Articular chondrocyte of knee joint (primary cell): ENCODE measurements around the gene MAGEB10. TPM values are rescaled to one million over a fixed set of nuclear protein-coding genes. Genes with fewer than 3 reads are reported as not detected.

Experiments
- total RNA-seq: library from RNA; depleted of rRNA; stranded (reverse); fragments of >200 nt; gene quantifications from 2 replicates; pipeline ENCODE4 v1.2.3, GENCODE V29; 2012

Gene MAGEB10, protein sequence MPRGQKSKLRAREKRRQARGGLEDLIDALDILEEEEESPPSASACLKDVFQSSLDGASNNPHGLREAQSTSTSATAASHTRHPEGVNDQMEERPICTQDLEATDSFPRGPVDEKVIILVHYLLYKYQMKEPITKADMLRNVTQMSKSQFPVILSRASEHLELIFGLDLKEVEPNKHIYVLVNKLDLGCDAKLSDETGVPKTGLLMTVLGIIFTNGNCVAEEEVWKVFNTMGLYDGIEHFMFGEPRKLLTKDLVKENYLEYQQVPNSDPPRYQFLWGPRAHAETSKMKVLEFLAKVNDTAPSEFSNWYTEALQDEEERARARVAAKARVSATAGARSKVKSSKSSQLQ
- total RNA-seq = not detected in 2 replicates

DNA sequence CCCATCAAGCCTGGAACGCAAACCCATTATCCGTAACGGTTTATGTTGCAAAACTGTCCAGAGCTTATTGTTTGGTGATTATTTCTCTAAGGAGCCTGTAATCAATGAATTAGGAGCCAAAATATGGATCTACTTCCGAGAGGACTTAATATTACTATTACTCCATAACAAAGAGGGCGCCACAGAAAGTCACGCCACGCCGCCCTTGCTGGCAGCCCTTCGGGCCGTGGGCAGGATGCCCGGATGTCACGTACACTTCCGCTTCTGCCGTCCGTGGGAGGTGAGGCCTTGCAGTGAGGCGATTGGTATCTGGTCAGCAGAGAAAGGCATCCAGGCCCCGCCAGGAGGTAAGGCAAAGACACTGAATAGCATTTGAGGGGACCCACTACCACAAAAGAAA is at the start of gene MAGEB10:
Gene MAGEB10, plus strand, starts transcription at position 301 of the 400 bp plus-strand sequence. CDS start 13,317 bp downstream, outside the sequence.

Other genes with a start within 250 kb of the MAGEB10 start
- not detected in 2 replicates for gene DCAF8L2, start 217.6 kb upstream of the MAGEB10 start, total RNA-seq
- not detected in 2 replicates for gene DCAF8L1, start 173.5 kb downstream of the MAGEB10 start, total RNA-seq